Measurements from ENCODE around the gene SARDH.

DNA sequence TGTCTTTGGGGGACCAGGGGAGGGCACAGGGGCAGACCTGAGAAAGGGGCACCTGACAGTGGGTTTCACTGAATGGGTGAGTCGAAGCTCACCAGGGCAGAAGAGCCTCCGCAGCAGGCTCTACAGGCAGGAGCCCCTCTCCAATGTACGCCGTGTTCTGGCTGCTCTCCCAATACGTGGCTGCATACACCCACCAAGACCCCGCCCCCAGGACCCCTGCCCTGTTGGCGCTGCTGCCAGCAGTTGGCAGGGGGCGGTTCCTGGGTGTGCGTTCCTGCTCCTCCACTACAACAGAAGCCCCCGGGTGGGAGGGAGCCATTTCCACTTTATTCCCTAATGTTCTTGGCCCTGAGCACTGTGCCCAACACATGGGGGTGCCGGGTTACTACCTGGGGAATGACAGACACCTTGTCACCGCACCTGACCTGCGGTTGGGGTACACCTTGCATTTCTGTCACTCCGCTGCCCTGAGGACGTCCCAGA, 30.3 kb downstream of the SARDH start:
- TF ChIP-seq, protein P1, sequence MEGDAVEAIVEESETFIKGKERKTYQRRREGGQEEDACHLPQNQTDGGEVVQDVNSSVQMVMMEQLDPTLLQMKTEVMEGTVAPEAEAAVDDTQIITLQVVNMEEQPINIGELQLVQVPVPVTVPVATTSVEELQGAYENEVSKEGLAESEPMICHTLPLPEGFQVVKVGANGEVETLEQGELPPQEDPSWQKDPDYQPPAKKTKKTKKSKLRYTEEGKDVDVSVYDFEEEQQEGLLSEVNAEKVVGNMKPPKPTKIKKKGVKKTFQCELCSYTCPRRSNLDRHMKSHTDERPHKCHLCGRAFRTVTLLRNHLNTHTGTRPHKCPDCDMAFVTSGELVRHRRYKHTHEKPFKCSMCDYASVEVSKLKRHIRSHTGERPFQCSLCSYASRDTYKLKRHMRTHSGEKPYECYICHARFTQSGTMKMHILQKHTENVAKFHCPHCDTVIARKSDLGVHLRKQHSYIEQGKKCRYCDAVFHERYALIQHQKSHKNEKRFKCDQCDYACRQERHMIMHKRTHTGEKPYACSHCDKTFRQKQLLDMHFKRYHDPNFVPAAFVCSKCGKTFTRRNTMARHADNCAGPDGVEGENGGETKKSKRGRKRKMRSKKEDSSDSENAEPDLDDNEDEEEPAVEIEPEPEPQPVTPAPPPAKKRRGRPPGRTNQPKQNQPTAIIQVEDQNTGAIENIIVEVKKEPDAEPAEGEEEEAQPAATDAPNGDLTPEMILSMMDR (conservative IDR thresholded peaks at IDR 0.05; ENCODE audit: low read length) = no peak
- TF ChIP-seq EZH2phosphoT487 (IDR thresholded peaks at IDR 0.05; ENCODE audit: borderline replicate concordance) = no peak
